GM12865 (cell line): ENCODE data around the gene SLC30A10.
"Not testable (repeated sequence)": the region's sequence is repeated elsewhere in the genome, so short reads cannot be mapped to it uniquely, and the experiment has no call there.

Experiments
- DNase-seq: peaks from one replicate; pipeline ENCODE4 v3.0.0; 2010; ENCODE audit warnings: low read depth
- H3K4me3 ChIP-seq: 2 replicates; pipeline ENCODE4 v1.5.1; 2011; ENCODE audit warnings: mild to moderate bottlenecking, low read depth, low read length, control low read depth
- TF ChIP-seq, protein P1 (sequence below): IDR thresholded peaks from 2 replicates; pipeline ENCODE4 v1.5.1; 2011; ENCODE audit warnings: low read length, control low read depth, low read depth, inconsistent platforms; ENCODE audit not compliant: insufficient read depth; ENCODE audit errors: missing control alignments

Gene SLC30A10

DNA sequence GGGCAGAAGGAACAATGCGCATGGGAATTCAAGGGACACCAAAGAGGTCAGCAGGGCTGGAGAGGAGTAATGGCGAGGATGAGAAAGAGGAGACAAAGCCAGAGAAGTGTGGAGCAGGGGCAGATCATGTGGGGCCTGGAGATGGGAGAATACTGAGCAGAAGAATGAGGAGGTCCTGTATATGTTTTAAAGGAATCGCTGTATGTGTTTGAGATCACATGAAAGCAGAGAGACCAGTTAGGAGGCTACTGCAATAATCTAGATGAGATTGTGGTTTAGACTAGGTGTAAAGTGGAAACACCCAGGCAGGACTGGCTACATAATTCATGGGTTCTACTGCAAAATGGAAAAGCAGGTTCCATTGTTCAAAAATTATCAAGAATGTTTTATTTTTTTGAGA is 33.3 kb upstream of the SLC30A10 start:
- TF ChIP-seq, protein P1, sequence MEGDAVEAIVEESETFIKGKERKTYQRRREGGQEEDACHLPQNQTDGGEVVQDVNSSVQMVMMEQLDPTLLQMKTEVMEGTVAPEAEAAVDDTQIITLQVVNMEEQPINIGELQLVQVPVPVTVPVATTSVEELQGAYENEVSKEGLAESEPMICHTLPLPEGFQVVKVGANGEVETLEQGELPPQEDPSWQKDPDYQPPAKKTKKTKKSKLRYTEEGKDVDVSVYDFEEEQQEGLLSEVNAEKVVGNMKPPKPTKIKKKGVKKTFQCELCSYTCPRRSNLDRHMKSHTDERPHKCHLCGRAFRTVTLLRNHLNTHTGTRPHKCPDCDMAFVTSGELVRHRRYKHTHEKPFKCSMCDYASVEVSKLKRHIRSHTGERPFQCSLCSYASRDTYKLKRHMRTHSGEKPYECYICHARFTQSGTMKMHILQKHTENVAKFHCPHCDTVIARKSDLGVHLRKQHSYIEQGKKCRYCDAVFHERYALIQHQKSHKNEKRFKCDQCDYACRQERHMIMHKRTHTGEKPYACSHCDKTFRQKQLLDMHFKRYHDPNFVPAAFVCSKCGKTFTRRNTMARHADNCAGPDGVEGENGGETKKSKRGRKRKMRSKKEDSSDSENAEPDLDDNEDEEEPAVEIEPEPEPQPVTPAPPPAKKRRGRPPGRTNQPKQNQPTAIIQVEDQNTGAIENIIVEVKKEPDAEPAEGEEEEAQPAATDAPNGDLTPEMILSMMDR, result no peak
- no peak for DNase-seq
- no peak overlapping the region for H3K4me3 ChIP-seq

DNA sequence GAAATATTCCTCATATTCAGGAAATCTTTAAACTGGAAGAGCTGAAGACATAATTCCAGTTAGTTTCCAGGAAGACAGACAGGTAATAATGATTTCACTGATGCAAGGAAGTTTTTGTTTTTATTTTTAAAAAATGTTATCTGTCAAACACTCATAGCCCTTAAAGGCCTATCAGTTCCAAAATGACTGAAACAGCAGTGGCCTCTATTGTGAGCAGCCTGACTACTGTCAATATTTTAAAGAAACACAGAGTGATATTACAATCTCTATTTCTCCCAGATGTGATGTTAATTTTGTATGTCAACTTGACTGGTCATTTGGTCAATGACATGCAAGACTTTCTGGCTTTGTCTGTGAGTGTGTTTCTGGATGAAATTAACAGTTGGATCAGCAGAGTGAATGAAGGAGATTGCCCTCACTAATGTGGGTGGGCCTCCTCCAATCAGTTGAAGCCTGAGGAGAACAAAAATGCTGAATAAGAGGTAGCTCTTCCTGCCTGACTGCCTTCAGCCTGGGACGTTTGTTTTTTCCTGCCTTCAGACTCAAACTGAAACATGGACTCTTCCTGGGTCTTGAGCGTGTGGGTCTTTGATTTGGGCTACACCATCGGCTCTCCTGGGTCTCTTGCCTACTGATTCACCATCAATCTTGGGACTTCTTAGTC is 31.3 kb upstream of the SLC30A10 start:
- no peak overlapping the region for H3K4me3 ChIP-seq
- no peak for DNase-seq
- TF ChIP-seq, protein P1, result no peak

DNA sequence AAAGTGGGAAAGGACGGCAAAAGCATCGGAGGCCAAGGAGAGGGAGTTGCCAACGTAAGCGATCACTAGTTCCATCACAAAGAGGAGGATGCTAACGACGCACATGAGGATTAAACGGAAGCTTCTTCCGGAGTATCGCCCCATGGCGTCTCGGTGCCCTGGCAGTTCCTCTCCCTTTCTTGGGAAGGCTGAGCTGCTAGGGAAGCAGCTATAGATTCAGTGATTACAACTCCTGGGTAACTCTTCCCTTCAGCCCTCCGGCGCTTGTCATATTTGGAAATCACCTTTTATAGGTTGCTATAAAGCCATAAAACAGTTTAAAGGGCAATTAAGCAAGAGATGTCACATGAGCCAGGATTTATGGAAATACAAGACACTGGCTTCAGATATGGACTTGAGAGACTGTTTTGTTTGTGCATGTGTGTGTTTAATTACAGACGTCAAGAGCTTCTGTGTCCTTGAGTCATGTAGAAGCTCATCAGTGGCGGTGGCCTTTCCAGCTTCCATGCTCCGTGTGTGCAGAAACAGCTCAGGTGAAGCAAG is 30.6 kb upstream of the SLC30A10 start:
- no peak for DNase-seq
- TF ChIP-seq, protein P1, result no peak
- H3K4me3 ChIP-seq, result no peak overlapping the region

DNA sequence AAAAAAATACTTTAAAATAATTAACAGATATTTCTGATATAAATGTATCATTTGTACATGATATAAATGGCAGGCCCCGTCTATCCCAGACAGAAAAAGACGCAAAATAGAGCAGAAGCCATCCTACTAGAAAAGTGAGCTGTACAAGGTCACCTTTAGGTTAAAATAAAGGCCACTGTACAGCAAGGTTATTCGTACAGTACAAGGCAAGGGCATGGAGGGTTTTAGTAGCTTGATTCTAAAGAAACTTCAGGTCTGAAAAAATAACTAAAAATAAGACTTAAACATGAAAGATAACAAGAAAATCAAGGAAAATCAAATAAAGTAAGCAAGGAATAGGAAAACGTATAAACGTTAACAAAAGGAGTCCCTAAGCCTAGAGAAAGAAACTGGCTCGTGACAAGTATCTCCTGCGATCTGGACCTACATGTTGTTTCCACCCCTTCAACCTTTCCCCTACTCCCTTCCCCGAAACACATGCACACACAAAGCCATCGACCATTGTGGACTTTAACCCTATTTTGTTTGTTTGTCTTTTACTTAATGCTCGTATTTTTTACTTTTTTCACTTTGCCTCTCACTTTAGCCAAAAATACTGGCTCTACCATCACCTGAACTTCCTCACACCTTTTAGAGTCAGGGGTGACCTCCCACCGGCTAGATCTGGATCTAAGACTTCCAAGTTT is 26.5 kb upstream of the SLC30A10 start:
- no peak overlapping the region for H3K4me3 ChIP-seq
- DNase-seq, result no peak
- TF ChIP-seq, protein P1, result no peak

DNA sequence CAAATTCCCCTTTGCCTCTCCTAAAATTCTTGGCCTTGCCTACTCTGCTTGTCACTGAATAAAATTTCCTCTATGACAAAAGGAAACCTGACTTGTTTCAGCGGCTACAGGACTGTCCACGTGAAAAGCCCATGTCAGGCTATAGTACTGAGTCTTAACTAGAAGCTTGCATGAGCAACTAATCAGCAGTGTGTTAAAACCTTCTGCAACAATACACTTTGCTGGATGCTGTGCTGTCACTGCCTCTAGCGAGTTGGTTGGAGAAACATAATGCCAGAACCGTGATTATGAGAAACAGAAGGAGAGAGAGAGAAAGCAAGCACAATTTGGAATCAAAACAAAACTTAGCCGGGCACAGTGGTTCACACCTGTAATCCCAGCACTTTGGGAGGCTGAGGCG is 25.7 kb upstream of the SLC30A10 start:
- TF ChIP-seq, protein P1, result no peak
- no peak overlapping the region for H3K4me3 ChIP-seq
- DNase-seq, result no peak

DNA sequence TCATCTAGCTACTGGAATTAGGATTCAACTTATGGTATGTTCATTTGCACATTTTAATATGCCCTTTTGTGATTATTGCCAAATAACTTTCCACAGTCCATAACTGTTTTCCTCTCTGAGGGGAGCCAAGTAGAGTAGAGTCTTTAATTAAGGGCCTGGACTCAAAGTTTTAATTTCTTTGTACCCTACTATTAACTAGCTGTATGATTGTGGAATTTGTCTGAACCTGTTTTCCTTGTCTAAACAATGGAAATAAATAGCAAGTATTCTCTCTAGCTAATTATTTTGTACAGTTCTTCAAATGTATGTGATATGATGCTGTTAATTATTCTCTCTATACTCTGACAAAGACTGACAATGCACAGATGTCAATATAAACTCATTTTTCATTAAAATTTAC is 24.0 kb upstream of the SLC30A10 start:
- TF ChIP-seq, protein P1, result no peak
- no peak for DNase-seq
- no peak overlapping the region for H3K4me3 ChIP-seq

DNA sequence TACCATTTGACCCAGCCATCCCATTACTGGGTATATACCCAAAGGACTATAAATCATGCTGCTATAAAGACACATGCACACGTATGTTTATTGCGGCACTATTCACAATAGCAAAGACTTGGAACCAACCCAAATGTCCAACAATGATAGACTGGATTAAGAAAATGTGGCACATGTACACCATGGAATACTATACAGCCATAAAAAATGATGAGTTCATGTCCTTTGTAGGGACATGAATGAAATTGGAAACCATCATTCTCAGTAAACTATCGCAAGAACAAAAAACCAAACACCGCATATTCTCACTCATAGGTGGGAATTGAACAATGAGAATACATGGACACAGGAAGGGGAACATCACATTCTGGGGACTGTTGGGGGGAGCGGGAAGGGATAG is 20.9 kb upstream of the SLC30A10 start:
- H3K4me3 ChIP-seq, DNase-seq: not testable (repeated sequence)

DNA sequence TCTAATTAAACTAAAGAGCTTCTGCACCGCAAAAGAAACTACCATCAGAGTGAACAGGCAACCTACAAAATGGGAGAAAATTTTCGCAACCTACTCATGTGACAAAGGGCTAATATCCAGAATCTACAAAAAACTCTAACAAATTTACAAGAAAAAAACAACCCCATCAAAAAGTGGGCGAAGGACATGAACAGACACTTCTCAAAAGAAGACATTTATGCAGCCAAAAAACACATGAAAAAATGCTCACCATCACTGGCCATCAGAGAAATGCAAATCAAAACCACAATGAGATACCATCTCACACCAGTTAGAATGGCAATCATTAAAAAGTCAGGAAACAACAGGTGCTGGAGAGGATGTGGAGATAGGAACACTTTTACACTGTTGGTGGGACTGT is 20.4 kb upstream of the SLC30A10 start:
- H3K4me3 ChIP-seq, DNase-seq: not testable (repeated sequence)
